Stimulated activated naive CD8-positive, alpha-beta T cell treated with anti-CD3 and anti-CD28 coated beads, Interleukin-15, Interleukin-2, amounts not matched to agents 100 U/mL and 50 U/mL, for 24 hours (primary cell): ENCODE data around the gene ZNF182.
"Not testable (repeated sequence)": the region's sequence is repeated elsewhere in the genome, so short reads cannot be mapped to it uniquely, and the experiment has no call there.

Experiments
- ATAC-seq: fragments of 150-1000 bp; cut with Tn5 transposase; one replicate; pipeline ENCODE4 v1.10.0; 2021
- DNase-seq: peaks from one replicate; pipeline ENCODE4 v3.0.0; 2021

ZNF182 gene

DNA sequence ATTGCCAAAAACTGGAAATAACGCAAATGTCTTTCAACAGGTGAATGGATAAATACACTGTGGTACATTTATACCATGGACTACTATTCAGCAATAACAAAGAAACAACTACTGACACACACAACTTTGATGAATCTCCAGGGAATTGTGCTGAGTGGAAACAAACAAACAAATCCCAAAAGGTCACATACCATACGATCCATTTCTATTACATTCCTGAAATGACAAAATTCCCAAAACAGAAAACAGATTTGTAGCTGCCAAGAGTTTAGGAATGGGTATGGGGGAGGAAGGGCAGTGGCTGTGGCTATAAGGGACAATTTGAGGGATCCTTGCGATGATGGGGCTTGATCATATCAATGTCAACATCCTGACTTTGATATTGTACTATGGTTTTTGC is 2.5 kb downstream of the ZNF182 start:
- no peak for DNase-seq
- ATAC-seq = no peak

- DNase-seq = no peak
- ATAC-seq = no peak
Measured at GRCh38 chrX:47992669-47993068, 11.1 kb downstream of the ZNF182 start.

DNA sequence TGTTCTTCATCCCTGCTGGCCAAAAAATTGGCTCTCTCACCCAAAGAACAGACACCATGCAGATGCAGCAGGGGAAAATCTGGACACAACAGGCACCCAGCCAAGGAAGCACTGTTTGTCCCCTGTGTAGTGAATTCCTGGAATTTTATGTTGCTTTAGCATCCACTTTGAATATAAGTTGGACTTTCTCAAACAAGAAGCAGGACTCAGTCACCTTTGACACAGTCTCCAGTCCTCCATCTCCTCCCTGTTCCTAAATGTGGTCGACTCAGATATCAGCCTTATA is 11.8 kb downstream of the ZNF182 start:
- ATAC-seq = no peak
- no peak for DNase-seq

DNA sequence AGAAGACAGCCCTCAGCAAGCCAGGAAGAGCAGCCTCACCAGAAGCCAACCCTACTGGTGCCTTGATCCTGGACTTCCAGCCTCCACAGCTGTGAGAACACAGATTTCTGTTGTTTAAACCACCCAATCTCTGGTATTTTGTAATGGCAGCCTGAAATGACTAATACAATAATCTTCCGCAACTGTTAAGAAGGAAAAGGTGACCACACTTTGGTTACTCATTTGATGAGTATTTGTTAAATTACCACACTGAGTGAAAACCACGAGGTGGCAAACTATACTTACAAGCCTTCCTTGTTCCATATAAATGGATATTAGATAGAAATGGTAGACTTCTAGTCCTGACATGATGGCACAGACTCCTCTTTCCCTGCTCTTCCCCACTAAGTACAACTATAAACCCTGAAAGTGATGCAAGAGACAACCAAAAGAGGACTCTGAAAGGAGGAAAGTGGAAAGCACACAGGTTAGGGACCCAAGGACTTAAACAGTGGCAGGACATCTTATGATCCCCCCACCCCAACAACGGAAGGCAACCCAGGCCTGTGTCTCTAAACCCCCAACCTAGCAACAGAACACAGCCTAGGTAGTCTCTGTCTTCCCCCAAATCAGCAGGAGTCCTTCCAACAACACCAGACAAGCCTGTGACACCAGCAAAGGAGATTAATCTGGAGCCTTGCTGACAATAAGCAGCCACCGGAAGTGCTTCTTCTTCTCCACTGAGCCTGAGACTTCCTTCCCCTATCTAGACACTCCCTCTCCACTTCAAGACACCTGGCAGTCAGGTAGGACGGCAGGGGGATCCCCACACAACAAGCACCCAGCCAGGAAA is 12.3 kb downstream of the ZNF182 start:
- ATAC-seq (peak; percentile 83), DNase-seq (no peak)

DNA sequence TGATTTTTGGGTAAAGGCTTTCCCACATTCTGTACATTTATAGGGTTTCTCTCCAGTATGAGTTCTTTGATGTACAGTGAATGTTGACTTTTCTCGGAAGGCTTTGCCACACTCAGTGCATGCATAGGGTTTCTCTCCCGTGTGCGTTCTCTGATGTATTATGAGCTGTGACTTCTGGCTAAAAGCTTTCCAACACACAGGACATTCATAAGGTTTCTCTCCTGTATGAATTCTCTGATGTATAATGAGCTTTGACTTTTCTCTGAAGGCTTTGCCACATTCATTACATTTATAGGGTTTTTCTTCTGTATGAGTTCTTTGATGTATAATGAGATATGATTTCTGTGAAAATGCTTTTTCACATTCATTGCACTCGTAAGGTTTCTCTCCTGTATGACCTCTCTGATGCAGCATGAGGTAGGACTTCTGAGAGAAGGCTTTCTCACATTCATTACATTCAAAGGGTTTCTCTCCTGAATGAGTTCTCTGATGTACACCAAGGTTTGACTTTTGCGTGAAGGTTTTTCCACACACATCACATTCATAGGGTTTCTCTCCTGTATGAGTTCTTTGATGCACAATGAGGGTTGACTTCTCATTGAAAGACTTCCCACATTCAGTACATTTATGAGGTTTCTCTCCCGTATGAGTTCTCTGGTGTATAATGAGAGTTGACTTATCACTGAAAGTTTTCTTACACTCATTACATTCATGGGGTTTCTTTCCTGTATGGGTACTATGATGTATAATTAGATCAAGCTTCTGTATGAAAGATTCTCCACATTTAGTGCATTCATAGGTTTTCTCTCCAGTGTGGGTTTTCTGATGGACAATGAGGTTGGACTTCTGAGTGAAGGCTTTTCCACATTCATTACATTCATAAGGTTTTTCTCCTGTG is 27.3 kb downstream of the ZNF182 start:
- no peak for ATAC-seq
- DNase-seq = no peak

DNA sequence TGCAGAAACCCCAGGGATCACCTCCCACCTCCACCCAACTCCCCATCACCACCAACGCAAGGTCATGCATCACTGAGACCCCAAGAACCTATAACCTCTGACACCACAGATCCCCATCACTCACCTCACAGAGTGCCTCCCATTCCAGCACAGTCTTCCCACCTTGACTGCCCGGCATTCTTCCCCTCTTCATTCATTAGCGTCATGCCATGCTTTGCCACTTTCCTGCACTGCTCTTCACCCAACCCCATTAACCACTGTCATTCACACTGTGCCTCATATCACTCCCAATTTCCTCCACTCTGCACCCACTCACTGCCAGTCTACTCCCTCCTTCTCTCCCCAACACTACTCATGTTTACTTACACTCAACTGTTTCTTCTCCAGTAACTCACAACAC is 30.6 kb downstream of the ZNF182 start:
- ATAC-seq (no peak), DNase-seq (no peak)

GRCh38 chrX:47965526-47965925 is 38.3 kb downstream of the ZNF182 start:
- not testable (repeated sequence) for DNase-seq, ATAC-seq

DNA sequence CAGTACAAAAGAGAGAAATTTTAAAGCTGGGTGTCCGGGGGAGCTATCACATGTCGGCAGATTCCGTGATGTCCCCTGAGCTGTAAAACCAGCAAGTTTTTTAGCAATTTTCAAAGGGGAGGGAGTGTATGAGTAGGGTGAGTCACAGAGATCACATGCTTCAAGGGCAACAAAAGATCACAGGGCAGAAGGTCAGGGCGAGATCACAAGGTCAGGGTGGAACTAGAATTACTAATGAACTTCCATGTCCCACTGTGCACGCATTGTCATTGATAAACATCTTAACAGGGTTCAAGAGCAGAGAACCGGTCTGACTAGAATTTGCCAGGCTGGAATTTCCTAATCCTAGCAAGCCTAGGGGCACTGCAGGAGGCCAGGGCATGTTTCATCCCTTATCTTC is 42.0 kb downstream of the ZNF182 start:
- DNase-seq, ATAC-seq: not testable (repeated sequence)

DNA sequence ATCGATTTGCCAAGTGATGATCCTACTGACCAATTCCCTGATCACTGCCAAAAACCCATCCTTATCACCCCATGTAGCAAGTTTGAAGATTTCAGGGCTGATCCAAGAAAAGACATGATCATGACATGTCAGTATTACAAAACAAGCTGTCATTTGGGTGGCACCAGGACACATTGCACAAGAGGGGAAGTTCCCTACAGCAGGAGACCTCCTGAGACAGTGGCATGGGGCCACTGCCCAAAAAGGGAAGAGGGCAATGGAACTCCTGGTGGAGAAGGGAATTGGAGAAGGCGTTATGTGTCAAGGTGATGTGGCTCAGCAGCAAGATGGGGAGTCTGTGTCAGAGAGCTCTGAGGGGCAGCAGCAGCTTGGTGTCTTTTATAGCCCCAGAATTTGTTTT is 43.4 kb downstream of the ZNF182 start:
- DNase-seq (no peak), ATAC-seq (no peak)

DNA sequence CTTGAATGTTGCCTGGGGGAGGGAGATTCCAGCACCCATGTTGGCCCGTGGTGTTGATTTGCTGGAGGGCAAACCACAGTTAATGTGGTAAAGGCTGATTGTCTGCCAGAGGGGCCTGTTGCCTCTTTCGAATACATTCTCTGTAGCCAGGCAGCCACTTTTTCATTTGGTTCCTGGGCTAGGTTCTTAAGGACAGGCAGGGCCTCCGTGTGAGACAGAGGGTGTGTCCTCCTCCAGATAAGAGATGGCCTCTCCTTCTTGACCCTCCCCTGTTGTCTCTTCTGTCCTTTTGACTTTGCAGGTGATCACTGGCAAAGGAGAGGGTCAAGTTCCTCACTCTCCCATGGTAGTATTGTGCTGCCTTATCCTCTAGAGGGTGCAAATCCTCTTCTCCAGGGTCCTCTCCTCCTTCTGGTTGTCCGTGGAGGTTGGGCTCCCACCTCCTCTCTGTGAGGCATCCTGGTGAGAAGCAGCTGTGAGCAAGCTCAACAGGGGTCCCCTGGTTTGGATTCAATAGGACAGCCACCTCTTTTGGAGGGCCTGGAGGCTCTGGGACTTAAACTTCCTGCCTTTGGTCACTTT is 44.9 kb downstream of the ZNF182 start:
- ATAC-seq (peak; percentile 43), DNase-seq (no peak)

DNA sequence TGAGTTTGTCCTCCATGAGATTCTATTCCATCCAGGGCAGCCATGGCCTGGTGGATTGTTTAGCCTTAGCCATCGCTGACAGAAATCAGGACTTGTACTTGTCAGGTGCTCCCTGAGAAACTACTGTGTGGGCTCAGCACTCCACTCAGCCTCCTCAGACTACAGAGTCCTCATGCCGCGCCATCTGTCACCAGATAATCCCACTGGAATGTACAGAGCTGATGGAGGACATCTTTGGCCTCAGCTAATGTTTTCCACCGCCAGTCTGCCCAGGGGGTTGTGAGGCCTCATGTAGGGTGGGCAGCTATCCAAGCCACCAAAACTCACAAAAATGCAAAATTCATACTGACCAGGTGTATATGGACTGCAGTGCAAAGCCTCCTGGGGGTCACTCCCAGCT is 45.6 kb downstream of the ZNF182 start:
- not testable (repeated sequence) for DNase-seq, ATAC-seq

DNA sequence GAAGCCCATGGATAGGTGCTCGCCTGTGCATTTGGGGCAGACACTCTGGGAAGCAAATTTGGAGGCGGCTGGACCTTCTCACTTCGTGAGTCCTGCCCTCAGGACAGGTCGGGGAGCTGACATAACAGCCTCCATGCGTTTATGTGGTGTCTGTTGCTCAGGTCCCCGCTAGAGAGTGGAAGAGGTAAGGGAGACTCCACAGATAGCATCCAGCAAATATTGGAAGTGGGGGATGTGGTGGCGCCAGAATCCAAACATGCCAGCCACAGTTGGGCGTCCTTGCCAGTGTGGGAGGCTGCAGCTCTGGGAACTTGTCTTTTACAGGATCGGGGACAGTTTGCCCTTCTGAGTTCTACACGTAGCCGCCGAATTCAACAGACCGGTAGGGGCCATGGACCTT is 47.8 kb downstream of the ZNF182 start:
- no peak for DNase-seq
- ATAC-seq = no peak

DNA sequence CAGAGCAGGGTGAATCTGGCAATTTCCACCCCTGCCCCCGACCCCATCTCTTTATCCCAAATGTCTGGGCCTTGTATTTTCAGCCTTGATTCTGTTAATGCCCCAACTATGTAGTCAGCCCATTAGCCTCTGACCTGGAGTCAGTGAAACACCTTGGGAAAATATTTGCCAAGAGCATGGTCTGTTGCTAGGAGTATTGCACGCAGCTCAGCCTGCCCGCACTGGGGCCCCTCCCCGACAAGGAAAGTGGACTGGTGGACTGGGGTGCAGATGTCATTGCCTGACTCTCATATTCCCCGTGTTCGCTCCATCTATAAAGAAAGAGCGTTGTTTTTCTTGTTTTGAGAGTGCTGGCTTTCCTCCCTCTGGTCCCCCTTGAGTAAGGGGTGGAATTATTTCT is 48.5 kb downstream of the ZNF182 start:
- not testable (repeated sequence) for DNase-seq, ATAC-seq

- ATAC-seq = no peak
- DNase-seq = no peak
Measured at GRCh38 chrX:47941423-47941822, 62.4 kb downstream of the ZNF182 start.

GRCh38 chrX:47940448-47940847 is 63.3 kb downstream of the ZNF182 start:
- ATAC-seq (no peak), DNase-seq (no peak)

DNA sequence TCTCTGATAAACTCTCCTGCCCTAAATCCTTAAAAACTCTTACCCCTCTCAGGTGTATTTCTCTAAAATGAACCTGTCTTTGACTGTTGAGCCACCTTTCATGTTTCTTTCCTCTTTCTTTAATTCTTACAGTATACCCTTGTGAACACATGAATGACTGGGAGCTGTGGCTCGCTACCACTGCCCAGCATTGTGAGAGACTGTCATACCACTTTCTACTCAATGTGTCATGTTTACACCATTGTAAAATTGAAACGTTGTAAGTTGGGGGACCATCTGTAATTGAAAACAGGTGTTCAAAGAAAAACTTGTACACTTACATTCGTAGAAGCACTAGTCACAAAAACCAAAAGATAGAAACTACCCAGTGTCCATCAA is 66.9 kb downstream of the ZNF182 start:
- ATAC-seq (no peak), DNase-seq (no peak)

DNA sequence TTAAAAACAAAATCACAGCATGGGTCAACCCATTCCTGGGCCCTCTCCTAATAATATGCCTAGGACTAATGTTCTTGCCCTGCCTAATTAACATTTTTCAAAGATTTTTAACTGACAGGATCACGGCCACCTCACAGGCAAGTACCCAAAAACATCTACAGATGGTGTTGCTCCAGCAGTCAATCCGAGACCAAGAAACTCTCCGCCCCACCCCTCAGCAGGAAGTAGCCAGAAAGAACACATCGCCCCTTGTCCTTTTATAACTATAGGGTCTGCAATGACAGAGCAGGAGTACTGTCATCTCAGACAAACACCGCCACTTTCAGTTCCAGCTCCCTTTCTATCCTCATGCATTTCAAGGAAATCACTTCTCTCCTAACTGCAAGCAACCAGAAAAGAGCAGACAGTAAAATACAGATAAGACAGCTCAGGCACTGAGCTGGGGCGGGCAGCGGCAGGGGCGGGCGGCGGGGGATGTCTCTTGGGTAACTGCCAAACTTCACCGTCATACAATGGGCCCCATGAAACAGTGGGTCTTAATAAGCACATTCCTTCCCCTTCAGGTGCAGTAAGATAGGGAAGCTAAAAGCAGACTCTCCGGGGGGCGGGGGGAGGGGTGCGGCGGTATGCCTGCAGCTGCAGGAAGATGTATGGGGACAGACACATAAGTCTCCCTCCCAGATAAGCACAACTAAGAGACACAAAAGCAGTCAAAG is 67.4 kb downstream of the ZNF182 start:
- ATAC-seq (peak; percentile 36), DNase-seq (peak; percentile 8)

- DNase-seq (no peak), ATAC-seq (no peak)
Measured at GRCh38 chrX:47933946-47934345, 69.8 kb downstream of the ZNF182 start.

- DNase-seq, ATAC-seq: not testable (repeated sequence)
Measured at GRCh38 chrX:47931970-47932369, 71.8 kb downstream of the ZNF182 start.

- no peak for DNase-seq
- no peak for ATAC-seq
Measured at GRCh38 chrX:47927212-47927611, 76.6 kb downstream of the ZNF182 start.
